Measurements from ENCODE around the gene ARMC9. TPM values are rescaled to one million over a fixed set of nuclear protein-coding genes. Genes with fewer than 3 reads are reported as not detected.

ARMC9 gene
- total and polyA plus RNA-seq, 2 donors (not counting 3 experiments of a cell fraction or from before 2014, with no cell fraction given), result 16.4 to 24.2 TPM

DNA sequence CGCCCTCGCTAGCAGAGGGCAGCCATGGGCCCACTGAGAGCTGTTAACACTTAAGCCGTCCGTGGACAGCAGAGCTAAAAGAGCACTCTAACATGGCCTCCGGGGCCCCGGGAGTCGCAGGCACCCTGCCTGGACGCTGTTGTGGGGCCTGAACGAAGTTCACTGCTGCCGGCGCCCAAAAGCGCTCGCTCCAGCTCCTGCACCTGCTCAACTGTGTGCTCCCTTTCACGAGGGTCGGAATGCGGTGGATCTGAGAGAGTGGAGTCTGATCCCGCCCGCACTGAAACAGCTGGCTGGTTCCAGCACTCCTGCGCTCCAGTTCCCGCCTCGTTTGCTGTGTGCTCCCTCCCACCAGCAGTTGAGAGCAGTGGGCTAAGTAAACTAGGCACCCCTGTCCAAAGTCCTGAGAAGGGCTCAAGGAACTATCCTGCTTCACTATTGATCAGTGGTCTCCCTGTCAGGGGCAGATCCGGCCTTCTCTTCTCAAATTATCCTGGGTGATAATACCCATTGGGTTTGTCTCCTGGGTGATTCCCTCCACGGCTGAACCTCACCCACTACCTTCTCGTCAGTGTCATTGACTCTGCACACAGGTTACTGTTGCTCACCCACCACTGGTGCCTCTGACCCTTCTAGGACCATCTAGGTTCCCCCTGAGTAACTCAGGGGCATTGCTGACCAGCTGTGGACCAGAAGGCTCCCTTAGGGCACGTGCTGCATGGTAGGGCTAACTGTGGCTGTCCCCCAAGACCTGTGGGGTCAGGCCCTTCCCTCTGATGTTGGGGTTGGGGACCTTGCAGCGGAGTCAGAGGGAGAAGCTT lies 220.6 kb downstream of the ARMC9 start:
- Histone ChIP-seq H3K27ac (ENCODE audit: insufficient read depth, low read depth, low read length) (no peak overlapping the region), H3K4me3 (replicated peaks in 1 of 3; ENCODE audit: insufficient read depth in 1 of 3, low read depth in 1 of 3, low read length in 3 of 3) (no peak overlapping the region), H3K9me3 (replicated peaks; ENCODE audit: control insufficient read depth, insufficient read depth, low read length) (no peaks in the 10 kb centered on the region), H2AFZ (ENCODE audit: low read depth, low read length) (no peak overlapping the region), H4K20me1 (replicated peaks; ENCODE audit: control insufficient read depth, extremely low read depth, insufficient read depth, low read length) (no peaks in the 10 kb centered on the region), H3K36me3 (ENCODE audit: control insufficient read depth in 2 of 2, extremely low read depth in 1 of 2, insufficient read depth in 2 of 2, low read length in 2 of 2) (no peaks in the 10 kb centered on the region), H3K4me1 (ENCODE audit: control insufficient read depth, extremely low read depth, insufficient read depth, low read length) (no peaks in the 10 kb centered on the region), H3K9ac (replicated peaks; ENCODE audit: extremely low read depth, insufficient read depth, low read length) (no peak overlapping the region), H3K79me2 (ENCODE audit: control insufficient read depth, insufficient read depth, low read length) (no peaks in the 10 kb centered on the region), H3K27me3 (ENCODE audit: control insufficient read depth in 2 of 2, insufficient read depth in 2 of 2, low read length in 2 of 2) (no peaks in the 10 kb centered on the region), H3K9me1 (replicated peaks; ENCODE audit: control insufficient read depth, extremely low read depth, insufficient read depth, low read length) (no peaks in the 10 kb centered on the region), H3K4me2 (ENCODE audit: insufficient read depth, low read length) (no peak overlapping the region)
- dilution Hi-C loops (cut with MboI; ENCODE audit: extremely low pct_ligation_motif_present, low sequenced_read_pairs) (no loop called here), intact Hi-C loops (cut with micrococcal nuclease) (no loop called here)
- BruUV-seq (replicated peaks), result no TSS peak
- no peak for TF ChIP-seq MAX (IDR thresholded peaks at IDR 0.05; ENCODE audit: insufficient read depth, insufficient read length)
- no peak for TF ChIP-seq FOS (IDR thresholded peaks at IDR 0.05; ENCODE audit: borderline replicate concordance, insufficient read depth, low read length)
- no peak for TF ChIP-seq POLR2A (IDR thresholded peaks at IDR 0.05; ENCODE audit: low read depth, low read length)
- no peak for TF ChIP-seq MYC (IDR thresholded peaks at IDR 0.05; ENCODE audit: low read depth, low read length)
- no peak for TF ChIP-seq CTCF (IDR thresholded peaks at IDR 0.05; ENCODE audit: extremely low read depth in 1 of 2, insufficient read depth in 1 of 2, low read depth in 1 of 2, low read length in 2 of 2)
- no peak for TF ChIP-seq EZH2 (IDR thresholded peaks at IDR 0.05; ENCODE audit: borderline replicate concordance, low read depth, low read length, severe bottlenecking)
- TF ChIP-seq POLR2AphosphoS5 (IDR thresholded peaks at IDR 0.05; ENCODE audit: insufficient read depth, low read depth, low read length), result no peak
- TF ChIP-seq GATA2 (IDR thresholded peaks at IDR 0.05; ENCODE audit: insufficient read depth, insufficient read length, low read depth, low read length), result no peak
- no peak for TF ChIP-seq JUN (IDR thresholded peaks at IDR 0.05; ENCODE audit: borderline replicate concordance, insufficient read depth, insufficient read length, low read depth)
- ChIA-PET CTCF (interaction anchor here (1.2 to 4.6 kb wide), 3 partner anchors 8 to 191 kb away, joined by 3 to 18 read pairs (median 4); no protein-coding TSS in a partner anchor), POLR2A (no interaction called here)
- no peak for DNase-seq (ENCODE audit: low read depth, low spot score)
- no peak for FAIRE-seq

All from endothelial cell of umbilical vein (primary cell).